Inflammatory macrophage treated with lipopolysaccharide for 4 hours (primary cell): ENCODE results near the gene NUMB.
A peak's percentile ranks its signal among the peaks of the same experiment; 100 is the strongest.

Source experiments
- DNase-seq: peaks from one replicate; pipeline ENCODE4 v3.0.0-alpha.2; 2020

Gene NUMB

DNA sequence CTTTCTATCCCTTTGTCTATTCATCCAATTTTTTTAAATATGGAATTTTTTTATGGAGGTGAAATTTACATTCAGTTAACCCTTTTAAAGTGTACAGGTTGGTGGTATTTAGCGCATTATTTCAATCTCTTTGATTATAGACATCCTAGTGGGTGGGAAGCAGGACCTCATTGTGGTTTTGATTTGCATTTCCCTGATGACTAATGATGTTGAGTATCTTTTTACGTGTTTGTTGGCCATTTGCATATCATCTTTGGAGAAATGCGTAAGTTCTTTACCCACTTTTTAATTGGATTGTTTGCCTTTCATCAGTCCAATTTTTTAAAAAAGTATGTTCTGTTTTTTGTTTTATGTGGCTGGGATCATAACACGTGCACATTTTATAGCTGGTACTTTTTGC is 200.3 kb downstream of the NUMB start:
- DNase-seq, result peak; percentile 33

DNA sequence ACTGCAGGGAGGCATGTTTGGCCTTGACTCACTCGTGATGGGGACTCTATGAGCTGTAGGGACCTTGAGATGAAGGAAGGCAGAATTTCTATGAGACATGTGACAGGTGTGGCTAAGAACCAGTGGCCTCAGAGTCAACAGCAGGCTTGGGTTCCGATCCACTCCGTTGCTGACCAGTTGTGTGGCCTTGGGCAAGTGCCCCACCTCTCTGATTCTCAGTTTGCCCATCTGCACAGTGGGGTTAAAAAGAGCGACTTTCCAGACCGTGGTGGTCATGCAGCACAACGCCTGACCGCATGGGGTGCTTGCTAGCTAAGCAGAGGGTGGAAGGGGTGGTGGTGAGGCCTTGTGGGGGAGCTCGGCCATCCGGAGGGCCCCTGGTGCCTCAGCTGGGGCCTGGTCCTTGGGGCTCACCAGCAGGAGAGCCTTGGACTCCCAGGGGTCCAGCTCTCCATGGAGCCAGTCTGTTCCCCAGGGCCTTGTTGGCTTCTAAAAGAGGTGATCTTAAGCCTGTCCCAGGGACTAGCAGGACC is 202.6 kb downstream of the NUMB start:
- no peak for DNase-seq

DNA sequence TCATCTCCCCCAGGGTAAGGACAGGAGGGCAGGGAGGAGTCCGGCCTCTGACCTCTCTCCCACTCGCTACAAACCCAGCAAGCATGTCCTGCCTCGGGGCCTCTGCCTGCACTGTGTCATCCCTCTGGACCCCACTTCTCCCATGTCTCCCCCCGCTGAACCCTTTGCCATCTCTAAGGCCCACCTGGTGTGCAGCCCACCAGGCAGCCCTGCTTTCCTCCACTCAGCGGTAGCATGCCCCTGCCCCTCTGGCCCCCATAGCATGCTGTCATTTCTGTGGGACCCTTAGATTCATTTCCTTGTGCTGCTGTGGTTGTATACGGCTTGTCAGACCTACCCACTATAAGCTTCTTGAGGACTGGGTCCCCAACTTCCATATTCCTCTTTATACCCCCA is 203.3 kb downstream of the NUMB start:
- DNase-seq, result no peak

DNA sequence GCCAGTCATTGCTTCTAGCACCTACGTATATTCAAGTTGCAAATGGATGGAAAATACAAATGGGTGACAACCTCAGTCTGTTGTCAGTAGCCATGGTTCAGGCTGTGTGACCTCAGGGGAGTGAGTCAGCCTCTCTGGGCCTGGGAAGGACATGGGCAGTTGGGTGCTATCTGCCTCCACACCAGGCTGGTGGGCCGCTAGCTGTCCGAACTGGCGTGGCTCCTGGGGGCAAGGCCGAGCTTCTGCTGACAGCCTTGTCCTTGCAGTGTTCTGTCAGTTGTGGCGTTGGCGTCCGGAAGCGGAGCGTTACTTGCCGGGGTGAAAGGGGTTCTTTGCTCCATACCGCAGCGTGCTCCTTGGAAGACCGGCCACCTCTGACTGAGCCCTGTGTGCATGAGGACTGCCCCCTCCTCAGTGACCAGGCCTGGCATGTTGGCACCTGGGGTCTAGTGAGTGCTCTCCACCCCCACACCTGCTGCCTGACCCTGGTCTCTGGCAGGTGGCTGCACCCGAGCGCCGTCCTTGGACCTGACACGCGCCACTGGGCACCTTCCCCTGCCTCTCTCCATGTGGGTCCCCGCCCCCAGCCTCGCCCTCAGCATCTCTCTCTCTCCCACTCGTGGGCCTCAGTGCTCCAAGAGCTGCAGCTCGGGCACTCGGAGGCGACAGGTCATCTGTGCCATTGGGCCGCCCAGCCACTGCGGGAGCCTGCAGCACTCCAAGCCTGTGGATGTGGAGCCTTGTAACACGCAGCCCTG is 203.9 kb downstream of the NUMB start:
- DNase-seq, result no peak

DNA sequence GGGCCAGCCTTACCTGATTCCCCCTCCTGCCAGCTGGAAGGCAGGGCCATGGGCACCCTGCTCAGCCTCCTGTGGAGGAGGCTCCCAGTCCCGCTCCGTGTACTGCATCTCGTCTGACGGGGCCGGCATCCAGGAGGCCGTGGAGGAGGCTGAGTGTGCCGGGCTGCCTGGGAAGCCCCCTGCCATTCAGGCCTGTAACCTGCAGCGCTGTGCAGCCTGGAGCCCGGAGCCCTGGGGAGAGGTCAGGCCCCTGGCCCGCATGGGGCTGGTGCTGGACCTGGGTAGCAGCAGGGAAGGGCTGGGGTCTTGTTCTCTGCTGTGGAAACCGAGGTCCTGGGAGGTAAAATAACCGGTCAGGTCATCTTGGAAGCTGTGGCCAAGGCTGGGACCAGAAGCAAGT is 204.6 kb downstream of the NUMB start:
- no peak for DNase-seq

DNA sequence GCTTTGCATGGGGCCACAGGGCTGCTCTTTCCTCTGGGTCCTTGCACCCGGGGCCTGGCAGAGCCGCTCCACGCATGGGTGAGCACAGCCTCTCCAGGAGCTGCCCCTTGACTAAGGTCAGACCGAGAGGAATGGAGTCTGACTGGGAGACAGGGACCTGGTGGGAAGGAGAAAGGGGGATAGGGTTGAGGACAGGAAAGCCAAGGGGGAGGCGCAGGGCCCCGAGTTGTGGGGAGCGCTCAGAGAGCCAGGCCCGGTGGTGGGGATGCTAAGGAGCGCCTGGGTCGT is 205.1 kb downstream of the NUMB start:
- DNase-seq, result no peak

DNA sequence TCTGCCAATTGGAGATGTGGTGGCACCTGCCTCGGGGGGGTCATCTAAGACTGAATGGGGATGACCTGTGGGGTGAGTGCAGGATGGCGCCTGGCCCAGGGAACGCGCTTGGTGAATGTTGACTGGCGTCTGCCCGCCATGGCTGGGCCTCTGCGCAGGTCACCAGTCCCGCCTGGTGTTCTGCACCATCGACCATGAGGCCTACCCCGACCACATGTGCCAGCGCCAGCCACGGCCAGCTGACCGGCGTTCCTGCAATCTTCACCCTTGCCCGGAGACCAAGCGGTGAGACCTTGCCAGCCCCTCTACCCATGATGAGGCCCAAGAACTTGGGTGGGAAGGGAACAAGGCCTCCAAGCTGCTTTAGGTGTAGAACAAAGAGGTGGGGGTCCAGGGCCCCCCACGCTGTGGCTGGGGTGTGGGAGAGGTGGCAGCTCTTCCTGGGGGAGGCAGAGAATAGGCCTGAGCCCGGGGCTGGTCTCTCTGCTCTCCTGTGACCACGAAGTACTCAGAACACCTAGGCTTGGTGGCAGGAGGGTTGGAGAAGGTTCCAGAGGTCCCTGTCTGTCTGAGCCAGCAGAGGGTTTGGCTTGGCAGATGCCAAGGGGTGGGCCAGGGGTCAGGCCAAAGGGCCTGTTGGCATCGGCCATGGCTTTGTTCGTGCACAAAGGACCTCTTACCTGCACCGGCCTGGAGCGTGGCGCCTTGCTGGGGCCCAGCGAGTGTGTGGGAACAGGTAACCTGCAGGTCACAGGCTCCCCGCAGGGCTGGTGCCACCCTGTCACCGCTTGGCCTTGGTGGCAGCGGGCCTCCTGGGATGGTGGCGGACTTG is 205.6 kb downstream of the NUMB start:
- DNase-seq, result no peak

DNA sequence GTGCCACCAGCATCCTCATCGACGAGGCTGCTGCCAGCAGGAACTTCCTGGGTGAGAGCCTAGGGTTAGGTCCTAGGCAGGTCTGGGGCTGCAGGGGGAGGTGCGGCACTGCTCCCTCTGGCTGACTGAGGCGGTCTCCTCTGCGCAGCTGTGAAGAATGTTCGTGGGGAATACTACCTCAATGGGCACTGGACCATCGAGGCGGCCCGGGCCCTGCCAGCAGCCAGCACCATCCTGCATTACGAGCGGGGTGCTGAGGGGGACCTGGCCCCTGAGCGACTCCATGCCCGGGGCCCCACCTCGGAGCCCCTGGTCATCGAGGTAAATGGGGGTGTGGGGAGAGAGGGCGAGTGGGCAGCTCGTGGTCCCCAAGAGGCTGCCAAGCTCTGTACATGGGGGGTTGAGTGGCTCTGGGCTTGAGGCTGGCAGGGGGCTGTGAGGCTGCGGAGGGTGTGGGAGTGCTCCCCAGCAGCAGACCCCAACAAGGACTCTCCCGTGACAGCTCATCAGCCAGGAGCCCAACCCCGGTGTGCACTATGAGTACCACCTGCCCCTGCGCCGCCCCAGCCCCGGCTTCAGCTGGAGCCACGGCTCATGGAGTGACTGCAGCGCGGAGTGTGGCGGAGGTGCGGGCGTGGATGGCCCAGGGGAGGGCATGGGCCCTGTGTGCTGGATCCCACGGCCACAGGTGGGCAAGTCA is 206.7 kb downstream of the NUMB start:
- no peak for DNase-seq

DNA sequence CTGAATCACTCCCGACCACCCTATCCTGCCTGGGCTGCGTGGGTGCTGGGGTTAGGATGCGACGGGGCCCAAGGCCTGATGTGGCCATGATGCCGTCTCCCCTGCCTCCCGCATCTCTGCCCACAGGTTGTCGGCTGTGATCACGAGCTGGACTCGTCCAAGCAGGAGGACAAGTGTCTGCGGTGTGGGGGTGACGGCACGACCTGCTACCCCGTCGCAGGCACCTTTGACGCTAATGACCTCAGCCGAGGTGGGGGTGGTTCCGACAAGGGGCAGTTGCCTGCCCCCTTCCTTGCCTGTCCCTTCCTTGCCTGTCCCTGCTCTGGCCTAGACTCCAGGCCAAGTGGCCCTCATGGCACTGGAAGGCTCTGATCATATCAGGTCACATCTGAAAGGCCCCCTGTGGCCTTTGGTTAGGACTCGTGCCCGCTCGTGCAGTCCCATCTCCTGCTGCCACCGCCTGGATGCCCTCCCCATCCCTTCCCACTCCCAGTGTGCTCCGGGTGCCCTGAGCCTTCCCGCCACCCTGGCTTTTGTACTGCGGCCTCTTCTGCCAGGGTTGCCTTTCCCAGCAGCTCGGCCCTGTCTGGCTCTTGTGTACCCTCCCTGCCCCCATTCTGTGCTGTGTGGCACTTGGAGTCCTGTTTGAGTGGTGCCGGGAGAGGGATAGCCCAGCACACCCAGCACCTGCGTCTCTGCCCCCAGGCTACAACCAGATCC is 207.4 kb downstream of the NUMB start:
- DNase-seq, result no peak

DNA sequence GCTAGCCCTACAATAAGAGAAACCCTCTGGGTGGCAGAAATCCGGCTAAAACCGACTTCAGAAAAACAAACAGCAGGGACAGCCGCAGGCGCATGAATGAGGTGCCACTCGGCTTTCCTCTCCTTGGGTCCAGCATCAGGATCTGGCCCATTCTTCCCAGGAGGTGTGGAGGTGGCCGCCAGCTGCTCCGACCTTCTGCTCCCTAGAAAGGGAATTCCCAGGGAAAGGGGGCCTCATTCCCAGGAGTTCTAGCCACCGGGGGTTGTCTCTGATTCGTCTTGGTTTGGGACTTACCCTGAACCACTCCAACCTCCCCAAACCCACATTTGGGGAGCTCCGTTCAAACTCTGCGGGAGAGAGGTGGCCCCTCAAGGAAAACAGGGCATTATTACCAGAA is 208.0 kb downstream of the NUMB start:
- DNase-seq, result no peak

DNA sequence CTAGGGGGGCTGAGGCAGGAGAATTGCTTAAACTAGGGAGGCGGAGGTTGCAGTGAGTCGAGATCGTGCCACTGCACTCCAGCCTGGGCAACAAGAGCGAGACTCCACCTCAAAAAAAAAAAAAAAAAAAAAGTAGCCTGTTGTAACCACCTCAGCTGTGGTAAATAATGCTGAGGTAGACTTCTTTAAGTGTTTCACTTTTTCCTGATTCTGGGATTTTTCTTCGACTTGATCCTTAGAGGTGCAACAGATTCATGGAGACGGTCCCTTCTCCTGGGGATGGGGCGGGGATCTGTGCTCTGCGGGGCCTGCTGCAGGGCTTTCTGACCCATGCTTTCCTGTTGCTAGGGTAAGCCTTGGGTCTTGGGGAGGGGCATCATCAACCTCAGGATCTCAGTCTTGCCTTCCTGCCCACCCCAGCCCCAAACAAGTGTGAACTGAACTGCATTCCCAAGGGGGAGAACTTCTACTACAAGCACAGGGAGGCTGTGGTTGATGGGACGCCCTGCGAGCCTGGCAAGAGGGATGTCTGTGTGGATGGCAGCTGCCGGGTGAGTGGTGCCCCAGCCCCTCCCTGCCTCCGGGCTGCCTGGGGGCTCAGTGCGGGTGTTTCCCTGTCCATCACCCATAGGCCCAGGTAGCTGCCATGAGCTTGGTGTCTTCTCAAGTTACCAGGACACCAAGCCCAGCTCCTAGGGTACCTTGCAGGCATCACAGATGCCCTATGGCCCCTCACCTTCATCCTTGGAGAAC is 208.6 kb downstream of the NUMB start:
- no peak for DNase-seq

DNA sequence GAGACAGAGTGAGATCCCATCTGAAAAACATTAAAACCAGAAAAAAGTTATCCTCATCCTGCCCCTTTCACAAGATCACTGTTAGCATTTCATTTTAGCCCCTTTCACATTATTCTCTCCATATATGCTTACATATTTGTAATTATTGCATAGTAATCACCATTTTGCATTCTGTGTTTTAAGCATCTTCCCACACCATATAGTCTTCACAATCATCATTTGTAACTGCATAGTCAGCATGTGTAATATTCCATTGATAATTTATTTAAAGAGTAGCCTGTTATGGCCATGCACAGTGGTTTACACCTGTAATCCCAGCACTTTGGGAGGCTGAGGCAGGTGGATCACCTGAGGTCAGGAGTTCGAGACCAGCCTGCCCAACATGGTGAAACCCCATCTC is 209.2 kb downstream of the NUMB start:
- DNase-seq, result no peak

DNA sequence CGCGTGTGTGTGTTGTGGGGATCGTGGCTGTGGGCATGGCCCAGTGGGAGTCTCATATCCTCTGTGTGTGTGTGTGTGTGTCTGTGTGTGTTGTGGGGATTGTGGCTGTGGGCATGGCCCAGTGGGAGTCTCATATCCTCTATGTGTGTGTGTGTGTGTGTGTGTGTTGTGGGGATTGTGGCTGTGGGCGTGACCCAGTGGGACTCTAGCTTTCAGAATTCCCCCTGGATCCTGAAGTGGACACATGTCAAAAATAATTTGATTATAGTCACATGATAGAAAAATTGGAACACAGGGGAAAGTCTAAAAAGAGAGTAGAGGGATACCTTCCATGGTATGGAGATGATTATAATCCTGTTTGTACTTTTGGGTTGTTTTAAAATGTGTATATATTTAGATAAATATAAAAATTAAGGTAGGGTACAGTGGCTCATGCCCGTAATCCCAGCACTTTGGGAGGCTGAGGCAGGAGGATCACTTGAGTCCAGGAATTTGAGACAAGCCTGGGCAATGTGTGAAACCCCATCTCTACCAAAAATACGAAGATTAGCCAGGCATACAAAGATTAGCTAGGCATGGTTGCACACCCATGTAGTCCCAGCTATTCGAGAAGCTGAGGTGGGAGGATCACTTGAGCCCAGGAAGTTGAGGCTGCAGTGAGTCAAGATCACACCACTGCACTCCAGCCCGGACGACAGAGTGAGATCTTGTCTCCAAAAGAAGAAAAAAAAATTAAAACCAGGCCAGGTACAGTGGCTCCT is 210.1 kb downstream of the NUMB start:
- DNase-seq, result peak; percentile 79

DNA sequence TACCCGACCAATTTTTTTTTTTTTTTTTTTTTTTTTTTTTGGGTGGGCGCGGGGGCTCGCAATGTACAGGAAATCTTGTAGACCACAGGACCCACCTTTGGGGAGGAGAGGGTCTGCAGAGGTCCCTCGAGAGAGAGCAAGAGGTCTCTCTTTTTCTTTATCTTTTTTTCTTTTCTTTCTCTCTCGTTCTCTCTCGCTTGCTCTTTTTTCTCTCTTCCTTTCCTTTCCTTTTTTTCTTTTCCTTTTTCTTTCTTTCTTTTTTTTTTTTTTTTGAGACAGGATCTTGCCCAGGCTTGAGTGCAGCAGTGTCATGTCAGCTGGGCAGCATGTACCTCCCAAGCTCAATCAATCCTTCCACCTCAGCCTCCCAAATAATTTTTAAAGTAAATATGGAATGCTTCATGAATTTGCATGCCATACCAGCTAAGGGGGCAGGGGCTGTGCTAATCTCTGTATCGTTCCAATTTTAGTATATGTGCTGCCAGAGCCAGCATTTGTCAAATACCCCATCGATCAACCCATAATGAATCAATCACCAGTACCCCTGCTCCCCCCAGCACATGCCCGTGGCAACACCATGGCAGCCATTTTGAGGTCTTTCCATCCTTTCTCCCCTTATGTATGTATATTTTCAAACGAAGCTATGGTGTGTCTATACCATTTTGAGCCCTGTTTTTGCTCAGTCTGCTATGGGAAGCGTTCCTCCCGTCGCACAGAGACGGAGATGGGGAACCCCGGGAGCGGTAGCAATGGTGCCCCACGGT is 211.8 kb downstream of the NUMB start:
- DNase-seq, result no peak

DNA sequence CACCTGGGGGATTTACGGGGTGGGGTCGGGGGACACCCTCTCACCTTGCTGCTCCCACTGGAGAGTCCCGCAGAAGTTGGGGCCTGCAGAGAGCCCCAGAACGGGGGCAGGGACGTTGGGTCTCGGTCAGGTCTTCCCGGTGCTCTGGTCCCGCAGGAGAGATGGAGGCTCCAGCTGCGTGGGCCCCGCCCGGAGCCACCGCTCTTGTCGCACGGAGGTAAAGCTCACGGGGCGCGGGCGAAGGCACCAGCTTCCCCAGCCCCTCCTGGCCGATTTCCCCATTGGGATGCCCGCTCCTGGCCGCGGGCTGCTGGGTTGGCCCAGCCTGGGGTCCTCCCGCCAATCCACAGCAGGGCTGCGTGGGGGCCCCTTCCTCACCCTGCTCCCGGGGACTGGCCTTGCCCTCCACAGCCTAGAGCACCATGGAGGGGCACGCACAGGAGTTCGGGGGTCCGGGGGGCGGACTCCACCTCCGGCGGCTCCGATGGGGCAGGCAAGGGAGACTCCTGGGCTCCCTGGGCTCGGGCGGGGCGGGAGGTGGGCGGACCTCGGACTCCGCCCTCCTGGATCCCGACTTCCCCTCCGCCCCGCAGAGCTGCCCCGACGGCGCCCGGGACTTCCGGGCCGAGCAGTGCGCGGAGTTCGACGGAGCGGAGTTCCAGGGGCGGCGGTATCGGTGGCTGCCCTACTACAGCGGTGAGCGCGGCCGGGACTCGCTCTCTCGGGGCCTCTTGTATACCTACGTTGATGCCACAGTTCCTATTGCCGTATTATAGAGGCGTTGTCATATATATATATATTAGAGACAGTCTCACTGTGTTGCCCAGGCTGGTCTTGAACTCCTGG is 212.6 kb downstream of the NUMB start:
- peak; percentile 87 for DNase-seq

DNA sequence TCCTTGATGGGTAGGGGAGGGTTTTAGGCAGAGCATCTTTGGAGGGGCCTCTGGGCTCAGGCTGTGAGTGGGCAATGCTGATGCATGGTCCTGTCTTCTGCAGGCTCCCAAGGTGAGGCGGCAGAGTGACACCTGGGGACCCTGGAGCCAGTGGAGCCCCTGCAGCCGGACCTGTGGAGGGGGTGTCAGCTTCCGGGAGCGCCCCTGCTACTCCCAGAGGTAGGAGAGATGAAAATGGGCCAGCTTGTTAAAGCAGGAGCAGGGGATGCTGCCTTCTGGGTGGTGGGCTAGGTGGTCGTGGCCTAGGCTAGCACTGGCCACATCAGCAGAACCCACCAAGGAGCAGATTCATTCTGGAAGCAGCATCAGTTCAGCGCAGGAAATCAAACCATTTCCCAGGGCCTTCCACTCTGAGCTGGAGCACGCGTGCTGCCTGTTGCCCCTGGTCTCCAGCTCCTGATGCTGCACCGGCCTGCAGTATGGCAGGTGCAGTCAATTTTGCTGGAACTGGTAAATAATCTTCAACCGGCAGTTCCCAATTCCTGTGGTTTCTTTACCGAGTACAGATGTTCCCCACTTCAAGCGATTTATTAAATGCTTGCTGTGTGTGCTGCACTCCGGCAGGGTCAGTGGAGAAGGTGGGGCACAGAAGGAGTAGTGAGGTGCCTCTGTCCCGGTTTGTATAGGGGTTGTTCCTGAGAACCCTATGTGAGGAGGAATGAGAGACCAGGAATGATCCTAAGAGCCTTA is 213.6 kb downstream of the NUMB start:
- DNase-seq, result no peak

DNA sequence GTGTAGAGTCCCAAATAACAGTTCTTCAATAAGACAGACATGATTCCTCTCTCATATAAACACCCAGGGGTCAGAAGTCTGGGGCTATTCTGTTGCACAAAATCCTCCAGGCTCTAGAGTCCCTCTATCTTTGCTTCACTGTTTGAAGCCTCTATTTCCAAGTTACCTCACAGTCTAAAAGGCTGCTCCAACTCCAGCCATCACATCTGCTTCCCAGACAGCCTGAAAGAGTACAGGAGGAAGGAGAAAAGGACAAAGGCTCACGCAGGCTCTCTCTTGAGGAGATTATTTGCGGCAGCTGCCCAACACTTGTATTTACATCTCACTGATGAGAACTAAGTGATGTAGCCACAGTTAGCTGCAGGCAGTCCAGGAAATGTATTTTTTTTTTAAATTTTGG is 214.6 kb downstream of the NUMB start:
- DNase-seq, result no peak

DNA sequence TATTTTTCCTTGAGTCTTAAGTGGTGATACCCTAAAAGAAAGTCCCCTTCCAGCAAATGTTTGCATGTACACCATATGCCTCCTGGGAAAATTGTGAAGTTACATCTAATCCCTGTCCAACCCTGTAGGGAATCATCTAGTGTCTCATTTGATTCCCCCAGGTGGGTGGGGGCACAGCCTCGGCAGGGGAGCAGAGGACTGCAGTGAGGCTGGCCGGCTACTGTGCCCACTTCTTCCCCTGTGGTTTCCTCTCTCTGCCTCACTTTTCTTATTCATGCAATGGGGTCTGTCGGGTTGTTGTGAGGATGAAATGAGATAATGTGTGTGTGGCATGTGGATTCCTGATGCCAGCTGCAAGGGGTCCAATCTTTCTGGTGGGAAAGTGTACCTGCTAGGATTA is 215.0 kb downstream of the NUMB start:
- DNase-seq, result no peak

DNA sequence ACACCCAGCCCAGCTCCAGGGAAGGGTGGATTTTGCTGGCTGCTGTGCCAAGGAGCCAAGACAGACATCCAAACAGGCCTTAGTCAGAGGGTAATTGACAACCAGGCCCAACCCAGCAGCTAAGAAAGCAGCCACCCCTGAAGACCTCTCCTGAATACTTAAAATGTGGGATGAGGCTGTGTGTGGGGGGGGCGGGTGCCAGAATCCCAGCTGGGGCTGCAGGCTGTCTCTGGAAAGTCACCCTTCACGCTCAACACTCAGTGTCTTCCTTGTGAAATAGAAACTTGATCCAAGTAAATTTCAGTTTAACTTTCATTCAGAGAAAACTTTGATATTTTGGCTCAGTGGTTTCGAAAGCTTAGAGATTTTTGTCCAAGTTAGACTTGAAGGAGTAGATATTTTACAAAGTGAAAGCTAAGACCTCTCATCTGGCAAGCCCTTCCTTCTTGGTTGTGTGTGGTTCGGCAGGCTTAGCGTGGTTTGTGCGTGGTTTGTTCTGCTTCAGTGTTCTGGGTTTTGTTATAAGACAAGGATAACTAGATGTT is 215.9 kb downstream of the NUMB start:
- peak; percentile 67 for DNase-seq
